Stimulated activated CD4-positive, alpha-beta T cell treated with anti-CD3 and anti-CD28 coated beads, TNF-alpha, amount 100 ng/mL, for 24 hours (primary cell): ENCODE results near the gene UBTF.

Experiments used
- DNase-seq, 3 experiments: peaks; one replicate each; pipeline ENCODE4 v3.0.0-alpha.2; 2020; ENCODE audit warnings: low read depth in 3 of 3

The UBTF gene

GRCh38 chr17:44197980-44198720 lies 21.3 kb downstream of the UBTF start:
- peak in 1 of 3 experiments; percentile 33 for DNase-seq

- DNase-seq: no peak
These were observed 22.4 kb downstream of the UBTF start for GRCh38 chr17:44197107-44197506.

GRCh38 chr17:44193326-44194084 lies 26.0 kb downstream of the UBTF start:
- DNase-seq: no peak

DNA sequence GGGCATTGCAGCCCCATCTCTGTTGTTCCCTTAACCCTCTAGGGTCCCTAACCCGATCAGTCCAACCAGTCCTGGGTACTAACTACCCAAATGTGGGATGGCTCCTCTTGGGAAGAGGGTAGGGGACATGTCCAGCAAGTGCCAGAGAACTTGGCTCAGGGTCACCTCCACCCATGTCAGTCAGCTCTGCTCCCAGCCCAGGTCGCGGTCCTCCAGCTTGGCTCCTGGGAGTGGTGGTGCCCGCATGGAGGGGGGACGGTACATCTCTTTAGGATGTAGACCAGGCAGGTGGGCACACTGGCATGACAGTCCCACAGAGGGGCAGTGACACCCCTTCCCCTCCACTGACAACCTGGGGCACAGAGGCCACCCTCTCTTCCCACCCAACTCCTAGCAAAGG lies 26.7 kb downstream of the UBTF start:
- no peak for DNase-seq

- DNase-seq: no peak
These were observed 27.5 kb downstream of the UBTF start for GRCh38 chr17:44191941-44192496.

DNA sequence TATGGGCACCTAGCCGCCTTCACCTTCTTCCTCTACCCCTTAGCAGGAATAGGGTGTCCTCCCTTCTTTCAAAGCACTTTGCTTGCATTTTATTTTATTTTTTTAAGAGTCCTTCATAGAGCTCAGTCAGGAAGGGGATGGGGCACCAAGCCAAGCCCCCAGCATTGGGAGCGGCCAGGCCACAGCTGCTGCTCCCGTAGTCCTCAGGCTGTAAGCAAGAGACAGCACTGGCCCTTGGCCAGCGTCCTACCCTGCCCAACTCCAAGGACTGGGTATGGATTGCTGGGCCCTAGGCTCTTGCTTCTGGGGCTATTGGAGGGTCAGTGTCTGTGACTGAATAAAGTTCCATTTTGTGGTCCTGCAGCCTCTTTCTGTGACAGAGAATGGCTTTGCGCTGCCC lies 28.1 kb downstream of the UBTF start:
- DNase-seq: no peak

DNA sequence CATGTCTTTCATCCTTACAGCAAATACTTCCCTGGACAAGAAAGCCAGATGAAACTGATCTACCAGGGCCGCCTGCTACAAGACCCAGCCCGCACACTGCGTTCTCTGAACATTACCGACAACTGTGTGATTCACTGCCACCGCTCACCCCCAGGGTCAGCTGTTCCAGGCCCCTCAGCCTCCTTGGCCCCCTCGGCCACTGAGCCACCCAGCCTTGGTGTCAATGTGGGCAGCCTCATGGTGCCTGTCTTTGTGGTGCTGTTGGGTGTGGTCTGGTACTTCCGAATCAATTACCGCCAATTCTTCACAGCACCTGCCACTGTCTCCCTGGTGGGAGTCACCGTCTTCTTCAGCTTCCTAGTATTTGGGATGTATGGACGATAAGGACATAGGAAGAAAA lies 29.0 kb downstream of the UBTF start:
- no peak for DNase-seq

DNA sequence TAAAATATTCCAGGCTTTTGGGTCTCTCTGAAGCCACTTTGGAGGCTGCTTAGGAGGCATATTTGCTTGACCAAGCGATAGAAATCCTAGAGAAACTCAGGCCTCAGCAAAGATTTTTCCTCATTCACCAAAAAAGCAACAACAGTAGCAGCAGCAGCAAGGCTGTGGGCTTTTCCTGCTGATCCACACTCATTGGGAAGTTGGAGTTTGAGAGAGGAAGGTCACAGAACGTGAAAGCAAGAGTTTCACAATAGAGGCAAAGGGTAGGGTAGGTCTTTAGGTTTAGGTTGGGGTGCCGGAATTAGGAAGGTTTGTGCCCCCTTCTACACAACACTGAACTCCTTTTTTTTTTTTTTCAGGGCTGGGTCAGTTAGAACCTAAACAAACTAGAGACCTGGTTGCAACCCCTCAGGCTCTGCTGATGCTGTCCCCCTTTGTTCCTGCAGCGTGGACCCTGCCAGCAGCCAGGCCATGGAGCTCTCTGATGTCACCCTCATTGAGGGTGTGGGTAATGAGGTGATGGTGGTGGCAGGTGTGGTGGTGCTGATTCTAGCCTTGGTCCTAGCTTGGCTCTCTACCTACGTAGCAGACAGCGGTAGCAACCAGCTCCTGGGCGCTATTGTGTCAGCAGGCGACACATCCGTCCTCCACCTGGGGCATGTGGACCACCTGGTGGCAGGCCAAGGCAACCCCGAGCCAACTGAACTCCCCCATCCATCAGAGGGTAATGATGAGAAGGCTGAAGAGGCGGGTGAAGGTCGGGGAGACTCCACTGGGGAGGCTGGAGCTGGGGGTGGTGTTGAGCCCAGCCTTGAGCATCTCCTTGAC lies 30.7 kb downstream of the UBTF start:
- no peak for DNase-seq

DNA sequence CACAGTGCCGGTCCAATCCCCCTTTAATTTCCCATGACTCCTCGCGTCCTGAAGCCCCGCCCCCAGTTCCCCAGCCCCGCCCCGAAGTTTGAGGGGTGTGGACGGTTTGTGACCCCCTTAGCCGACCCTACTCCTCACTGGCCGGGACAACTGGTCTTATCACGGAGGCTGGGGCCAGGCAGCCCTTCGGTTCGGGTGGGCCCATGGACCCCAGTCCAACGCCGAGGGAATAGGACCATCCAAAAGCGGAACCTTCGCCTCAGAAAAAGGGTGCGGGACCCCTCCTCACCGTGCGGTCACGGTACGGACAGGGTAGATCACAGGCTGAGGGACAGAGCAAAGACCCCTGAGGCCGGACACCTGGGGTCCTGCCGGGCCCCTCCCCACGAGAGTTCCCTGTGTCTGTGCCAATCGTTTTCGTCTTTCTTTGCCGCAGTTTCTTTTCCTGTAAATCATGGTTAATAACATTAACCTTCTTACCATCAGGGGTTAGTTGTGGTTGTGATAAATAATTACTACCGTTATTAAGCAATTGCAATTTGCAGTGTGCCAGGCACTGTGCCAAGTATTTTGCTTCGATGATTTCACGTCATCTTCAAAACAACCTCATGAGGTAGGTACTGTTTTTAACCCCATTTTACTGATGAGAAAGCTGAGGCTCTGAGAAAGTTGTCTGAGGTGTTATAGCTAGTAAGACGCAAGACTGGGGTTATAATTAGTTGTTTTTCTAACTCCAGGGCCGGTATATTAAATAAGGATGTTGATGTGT lies 32.2 kb downstream of the UBTF start:
- no peak for DNase-seq

GRCh38 chr17:44186307-44187130 lies 33.0 kb downstream of the UBTF start, which contains the start of gene TMUB2:
Gene TMUB2 (plus strand): TSS chr17:44186972. CDS start chr17:44187709, 737 bp downstream.
- peak; percentile 99 for DNase-seq

- DNase-seq: no peak
These were observed 35.2 kb downstream of the UBTF start for GRCh38 chr17:44184212-44184810.

DNA sequence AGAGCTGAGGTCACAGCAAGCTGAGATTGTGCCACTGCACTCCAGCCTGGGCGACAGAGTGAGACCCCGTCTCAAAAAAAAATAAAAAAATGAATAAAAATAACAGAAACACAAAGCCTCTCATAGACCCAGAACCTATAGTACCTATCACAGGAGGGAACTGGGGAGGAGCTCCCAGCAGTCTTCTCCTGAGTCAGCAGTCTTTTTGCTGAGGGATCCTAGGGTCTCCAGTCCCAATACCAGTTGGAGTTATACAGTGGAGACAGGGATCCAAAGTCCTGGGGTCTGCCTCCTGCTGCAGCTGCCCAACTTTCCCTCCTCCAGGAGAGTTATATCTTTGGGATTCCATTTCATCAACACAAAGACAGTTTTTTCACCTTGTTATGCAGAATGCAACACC lies 36.5 kb downstream of the UBTF start:
- DNase-seq: no peak

DNA sequence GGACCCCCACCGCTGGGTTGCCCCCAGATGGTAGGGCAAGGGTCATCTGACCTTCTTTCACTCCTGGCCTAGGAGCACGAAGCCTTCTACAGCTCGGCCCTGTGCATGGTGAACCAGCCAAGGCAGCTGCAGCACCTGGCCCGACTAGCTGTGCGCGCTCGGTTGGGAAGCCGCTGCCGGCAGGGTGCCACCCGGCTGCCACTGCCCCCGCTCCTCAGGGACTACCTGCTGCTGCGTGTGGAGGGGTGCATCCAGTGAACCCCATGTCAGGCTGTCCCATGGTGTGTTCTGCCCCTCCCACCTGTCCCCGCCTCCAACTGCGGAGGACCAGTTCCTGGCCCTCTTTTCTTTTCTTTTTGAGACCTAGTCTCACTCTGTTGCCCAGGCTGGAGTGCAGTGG lies 41.3 kb downstream of the UBTF start:
- DNase-seq: no peak

GRCh38 chr17:44177640-44178039 lies 41.8 kb downstream of the UBTF start:
- no peak for DNase-seq

GRCh38 chr17:44176671-44177501 lies 42.6 kb downstream of the UBTF start:
- DNase-seq: no peak

DNA sequence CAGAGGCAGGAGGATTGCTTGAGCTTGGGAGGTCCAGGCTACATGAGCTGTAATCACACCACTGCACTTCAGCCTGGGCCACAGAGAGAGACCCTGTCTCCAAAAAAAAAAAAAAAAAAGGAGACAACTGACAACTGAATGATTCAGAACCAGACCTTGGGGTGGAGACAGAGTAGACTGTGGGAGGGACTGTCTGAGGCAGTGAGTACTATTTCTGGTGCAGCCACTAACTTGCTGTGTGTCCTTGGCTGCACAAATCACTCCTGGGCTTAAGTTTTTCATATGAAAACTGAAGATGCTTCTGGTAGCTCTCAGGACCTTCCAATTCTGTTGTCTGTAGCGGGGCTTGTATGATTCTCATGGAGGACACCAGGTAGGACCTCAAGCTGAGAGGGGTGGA lies 43.2 kb downstream of the UBTF start:
- no peak for DNase-seq

DNA sequence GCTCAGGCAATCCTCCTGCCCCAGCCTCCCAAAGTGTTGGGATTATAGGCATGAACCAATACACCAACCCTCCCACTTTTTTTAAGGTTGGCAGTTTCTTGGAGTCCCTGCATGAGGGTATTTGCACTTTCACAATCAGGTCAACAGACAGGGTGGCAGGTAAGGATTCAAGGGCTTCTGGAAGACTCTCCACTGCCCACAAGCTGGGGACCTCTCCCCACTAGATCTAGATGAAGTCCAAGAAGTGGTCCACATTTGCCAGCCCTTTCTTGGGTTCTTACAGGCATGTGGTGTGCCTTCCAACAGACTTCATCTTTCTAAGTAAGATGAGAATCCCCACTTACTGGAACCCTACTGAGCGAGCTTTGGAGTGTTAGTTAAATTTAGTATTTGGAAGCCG lies 45.0 kb downstream of the UBTF start:
- DNase-seq: no peak

DNA sequence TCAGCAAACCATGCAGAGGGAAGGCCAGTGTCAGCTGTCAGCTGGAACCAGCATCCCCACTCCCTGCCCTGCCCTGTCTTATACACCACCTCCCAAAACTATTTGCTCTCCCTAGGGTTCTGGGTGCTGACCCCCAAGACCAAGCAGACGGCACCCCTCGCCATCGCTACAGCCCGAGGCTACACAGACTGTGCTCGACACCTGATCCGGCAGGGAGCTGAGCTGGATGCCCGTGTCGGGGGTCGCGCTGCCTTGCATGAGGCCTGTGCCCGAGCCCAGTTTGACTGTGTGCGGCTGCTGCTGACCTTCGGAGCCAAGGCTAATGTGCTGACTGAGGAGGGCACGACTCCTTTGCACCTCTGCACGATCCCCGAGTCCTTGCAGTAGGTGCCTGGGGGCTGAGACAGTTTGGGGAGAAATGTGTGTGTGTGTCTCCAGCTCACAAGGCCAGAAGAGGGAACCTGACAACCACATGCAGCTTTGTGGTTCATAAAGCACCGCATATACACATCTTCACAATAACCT lies 47.5 kb downstream of the UBTF start:
- DNase-seq: no peak
